NB4 (cell line): ENCODE measurements around the gene ARMC7.

Experiments used
- DNase-seq: peaks from one replicate; pipeline ENCODE4 v3.0.0; 2010; ENCODE audit warnings: low read depth
- H3K4me3 ChIP-seq: one replicate; pipeline ENCODE4 v1.5.1; 2011; ENCODE audit warnings: mild to moderate bottlenecking, low read depth, low read length, moderate library complexity
- CTCF ChIP-seq: IDR thresholded peaks from one replicate; pipeline ENCODE4 v1.5.1; 2012; ENCODE audit warnings: low read depth, low read length
- MAX ChIP-seq: IDR thresholded peaks from 2 replicates; pipeline ENCODE4 v1.6.1; 2011; ENCODE audit warnings: low read depth, low read length
- MYC ChIP-seq: IDR thresholded peaks from 2 replicates; pipeline ENCODE4 v1.6.1; 2011; ENCODE audit warnings: low read depth, low read length
- POLR2A ChIP-seq: IDR thresholded peaks from 2 replicates; pipeline ENCODE4 v1.6.1; 2011; ENCODE audit warnings: mild to moderate bottlenecking; ENCODE audit not compliant: insufficient read length; ENCODE audit errors: extremely low read depth

ARMC7 gene

GRCh38 chr17:75176625-75177024, 66.9 kb downstream of the ARMC7 start:
- no peak overlapping the region for H3K4me3 ChIP-seq
- TF ChIP-seq CTCF (no peak), MYC (no peak), MAX (no peak), POLR2A (no peak)
- no peak for DNase-seq

- no peak overlapping the region for H3K4me3 ChIP-seq
- no peak for TF ChIP-seq MYC
- no peak for TF ChIP-seq POLR2A
- no peak for TF ChIP-seq MAX
- TF ChIP-seq CTCF = no peak
- no peak for DNase-seq
Observed at GRCh38 chr17:75178453-75178852, 68.7 kb downstream of the ARMC7 start.
